HEK293T (cell line): ENCODE results near the gene ATXN3.

ENCODE experiments used
- FOXA1 ChIP-seq: fragments of 450-650 bp; IDR thresholded peaks from 2 replicates; pipeline ENCODE4 v1.6.1; 2016; ENCODE audit warnings: mild to moderate bottlenecking
- SP1 ChIP-seq: fragments of 450-650 bp; IDR thresholded peaks from 2 replicates; pipeline ENCODE4 v1.6.1; 2017
- SUZ12 ChIP-seq: fragments of 450-650 bp; IDR thresholded peaks from 2 replicates; pipeline ENCODE4 v1.6.1; 2016; ENCODE audit warnings: mild to moderate bottlenecking

GRCh38 chr14:92121207-92121669, 14.9 kb upstream of the ATXN3 start:
- TF ChIP-seq FOXA1 (no peak), SP1 (no peak), SUZ12 (no peak)
